Upper lobe of left lung (tissue), 4 donors: ENCODE measurements around the gene ERLIN1.

Source experiments
- EP300 ChIP-seq, 4 donors: sonication (generic); formaldehyde crosslinking; IDR thresholded peaks; one replicate each; pipeline ENCODE4 v1.5.1; 2017; ENCODE audit warnings: antibody characterized with exemption in 4 of 4, control low read depth in 2 of 4
- POLR2A ChIP-seq, 4 donors: fragments of 450-650 bp; IDR thresholded peaks; one replicate each; pipeline ENCODE4 v1.5.1; 2016 to 2017; ENCODE audit warnings: antibody characterized with exemption in 4 of 4, mild to moderate bottlenecking in 2 of 4

DNA sequence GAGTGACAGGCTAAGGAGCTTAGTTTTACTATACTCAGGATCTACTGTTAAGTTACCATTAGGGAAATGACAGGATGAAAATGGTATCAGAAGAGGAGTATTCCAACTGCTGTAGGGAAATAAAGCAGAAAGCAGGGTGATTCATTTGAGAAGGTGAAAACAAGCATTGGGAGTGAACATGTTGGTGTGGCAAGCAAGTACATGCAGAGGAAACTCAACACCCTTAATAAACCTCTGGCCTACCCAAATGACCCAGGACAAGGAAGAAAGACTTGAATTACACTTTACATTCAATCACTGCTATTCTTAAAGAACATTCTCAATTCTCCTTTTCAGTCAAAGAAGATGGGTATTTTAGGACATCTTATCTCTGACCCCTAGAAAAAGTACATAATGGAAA lies 28.7 kb downstream of the ERLIN1 start:
- TF ChIP-seq POLR2A (IDR thresholded peaks at IDR 0.05) (no peak), EP300 (IDR thresholded peaks at IDR 0.05) (no peak)
